IMR-90 (cell line): Measurements from ENCODE around the gene KLF9. TPM values are rescaled to one million over a fixed set of nuclear protein-coding genes. Genes with fewer than 3 reads are reported as not detected.
A peak's percentile ranks its signal among the peaks of the same experiment; 100 is the strongest.

Source experiments
- ATAC-seq: fragments of 200-7000 bp; cut with Tn5 transposase; 2 replicates; pipeline ENCODE4 v1.9.1; 2020; ENCODE audit warnings: low read depth, mild to moderate bottlenecking, moderate library complexity
- BruUV-seq: library from RNA; stranded (reverse); fragments of 400-500 nt; replicated peaks from 2 replicates; lab custom pipeline; 2021; lab: Mats Ljungman, UMichigan
- CTCF ChIA-PET: fragments of 300-600 bp; formaldehyde crosslinking; extraction: SDS; loops from one replicate; lab custom pipeline; 2021; ENCODE audit warnings: antibody characterized with exemption; lab: Yijun Ruan, JAX
- POLR2A ChIA-PET: fragments of 300-600 bp; sonication (Branson Sonifier 250); formaldehyde crosslinking; loops from one replicate; lab custom pipeline; 2022; ENCODE audit warnings: antibody characterized with exemption; ENCODE audit not compliant: unreplicated experiment; lab: Charles Lee
- DNase-seq: peaks from one replicate; pipeline ENCODE4 v3.0.0; 2013
- H2AFZ ChIP-seq: replicated peaks from 2 replicates; pipeline ENCODE3; 2013; ENCODE audit warnings: low read length, mild to moderate bottlenecking; ENCODE audit not compliant: poor library complexity
- H2AK5ac ChIP-seq: 2 replicates; pipeline ENCODE4 v1.6.1; 2013; ENCODE audit warnings: low read depth, low read length, inconsistent platforms
- H2AK9ac ChIP-seq: replicated peaks from 2 replicates; pipeline ENCODE3; 2013; ENCODE audit warnings: mild to moderate bottlenecking, low read depth, low read length, moderate library complexity; ENCODE audit not compliant: poor library complexity
- H2BK120ac ChIP-seq: 2 replicates; pipeline ENCODE4 v1.6.1; 2013; ENCODE audit warnings: low read depth, low read length, inconsistent platforms
- H2BK15ac ChIP-seq: 3 replicates; pipeline ENCODE4 v1.6.1; 2013; ENCODE audit warnings: low read depth, low read length, inconsistent platforms
- H2BK20ac ChIP-seq: 2 replicates; pipeline ENCODE4 v1.6.1; 2013; ENCODE audit warnings: low read depth, mild to moderate bottlenecking, inconsistent platforms, low read length, moderate library complexity
- H2BK5ac ChIP-seq: 2 replicates; pipeline ENCODE4 v1.6.1; 2013; ENCODE audit warnings: mild to moderate bottlenecking, low read depth, low read length, inconsistent platforms; ENCODE audit not compliant: poor library complexity, severe bottlenecking
- H3K14ac ChIP-seq: replicated peaks from 2 replicates; pipeline ENCODE4 v1.6.1; 2013; ENCODE audit warnings: low read depth, low read length, inconsistent platforms
- H3K18ac ChIP-seq: 2 replicates; pipeline ENCODE4 v1.6.1; 2013; ENCODE audit warnings: low read depth, low read length, control low read depth
- H3K23ac ChIP-seq: 2 replicates; pipeline ENCODE4 v1.6.1; 2013; ENCODE audit warnings: low read depth, low read length, inconsistent platforms
- H3K27ac ChIP-seq: 2 replicates; pipeline ENCODE4 v1.5.1; 2013; ENCODE audit warnings: mild to moderate bottlenecking, control low read depth, low read length; ENCODE audit not compliant: insufficient read depth
- H3K27me3 ChIP-seq: 2 replicates; pipeline ENCODE4 v1.6.1; 2013; ENCODE audit warnings: low read length; ENCODE audit not compliant: control insufficient read depth, insufficient read depth
- H3K36me3 ChIP-seq: 2 replicates; pipeline ENCODE4 v1.6.1; 2013; ENCODE audit warnings: low read length, mixed read lengths; ENCODE audit not compliant: control insufficient read depth, insufficient read depth
- H3K4ac ChIP-seq: 2 replicates; pipeline ENCODE4 v1.6.1; 2013; ENCODE audit warnings: low read depth, low read length, inconsistent platforms
- H3K4me1 ChIP-seq: 2 replicates; pipeline ENCODE4 v1.6.1; 2013; ENCODE audit warnings: low read length, mixed read lengths; ENCODE audit not compliant: control insufficient read depth, insufficient read depth
- H3K4me2 ChIP-seq: 2 replicates; pipeline ENCODE4 v1.6.1; 2013; ENCODE audit warnings: low read depth, mild to moderate bottlenecking, control low read depth, low read length, moderate library complexity
- H3K4me3 ChIP-seq: 2 replicates; pipeline ENCODE4 v1.5.1; 2013; ENCODE audit warnings: low read depth, mild to moderate bottlenecking, control low read depth, low read length, moderate library complexity; ENCODE audit not compliant: insufficient read depth
- H3K56ac ChIP-seq: 2 replicates; pipeline ENCODE4 v1.6.1; 2013; ENCODE audit warnings: low read length, inconsistent platforms; ENCODE audit not compliant: insufficient read depth; ENCODE audit errors: extremely low read depth
- H3K79me1 ChIP-seq, 2 experiments: 2 replicates each; pipeline ENCODE4 v1.6.1; 2013; ENCODE audit warnings: low read length in 2 of 2, inconsistent platforms in 1 of 2, low read depth in 1 of 2
- H3K9ac ChIP-seq: 2 replicates; pipeline ENCODE4 v1.6.1; 2013; ENCODE audit warnings: low read depth, low read length, control low read depth
- H3K9me1 ChIP-seq: 2 replicates; pipeline ENCODE4 v1.6.1; 2013; ENCODE audit warnings: low read length, inconsistent platforms; ENCODE audit not compliant: insufficient read depth
- H3K9me3 ChIP-seq: 2 replicates; pipeline ENCODE4 v1.6.1; 2013; ENCODE audit warnings: low read length; ENCODE audit not compliant: control insufficient read depth, insufficient read depth
- H4K20me1 ChIP-seq: 2 replicates; pipeline ENCODE4 v1.6.1; 2013; ENCODE audit warnings: low read length, inconsistent platforms; ENCODE audit not compliant: insufficient read depth
- H4K5ac ChIP-seq: 2 replicates; pipeline ENCODE4 v1.6.1; 2013; ENCODE audit warnings: mild to moderate bottlenecking, low read depth, low read length, control low read depth
- H4K8ac ChIP-seq, 2 experiments: 2 replicates each; pipeline ENCODE4 v1.6.1; 2013; ENCODE audit warnings: low read depth in 2 of 2, low read length in 2 of 2, control low read depth in 1 of 2, inconsistent platforms in 1 of 2
- H4K91ac ChIP-seq: 2 replicates; pipeline ENCODE4 v1.6.1; 2013; ENCODE audit warnings: low read depth, low read length, inconsistent platforms; ENCODE audit not compliant: insufficient read depth
- BHLHE40 ChIP-seq: fragments of 150-350 bp; IDR thresholded peaks from 2 replicates; pipeline ENCODE4 v1.6.1; 2016; ENCODE audit warnings: mild to moderate bottlenecking, low read depth, low read length
- CHD1 ChIP-seq: IDR thresholded peaks from 2 replicates; pipeline ENCODE4 v1.6.1; 2012; ENCODE audit warnings: low read depth, low read length, improper control_type of control experiment
- MAZ ChIP-seq: IDR thresholded peaks from 2 replicates; pipeline ENCODE4 v1.6.1; 2012; ENCODE audit warnings: low read depth, mild to moderate bottlenecking, low read length, improper control_type of control experiment, moderate library complexity, borderline replicate concordance
- MXI1 ChIP-seq: IDR thresholded peaks from 2 replicates; pipeline ENCODE4 v1.6.1; 2012; ENCODE audit warnings: low read depth, mild to moderate bottlenecking, low read length, moderate library complexity, borderline replicate concordance
- NFE2L2 ChIP-seq: fragments of 150-350 bp; IDR thresholded peaks from 2 replicates; pipeline ENCODE4 v1.6.1; 2016; ENCODE audit warnings: low read depth, mild to moderate bottlenecking, low read length
- POLR2A ChIP-seq: IDR thresholded peaks from 2 replicates; pipeline ENCODE4 v1.6.1; 2012; ENCODE audit warnings: mild to moderate bottlenecking, low read depth, low read length
- RCOR1 ChIP-seq: IDR thresholded peaks from 2 replicates; pipeline ENCODE4 v1.6.1; 2012; ENCODE audit warnings: mild to moderate bottlenecking, low read length, improper control_type of control experiment; ENCODE audit not compliant: insufficient replicate concordance
- RFX5 ChIP-seq: IDR thresholded peaks from 2 replicates; pipeline ENCODE4 v1.8.0; 2012; ENCODE audit warnings: low read depth, mild to moderate bottlenecking, low read length, moderate library complexity
- SMC3 ChIP-seq: fragments of 150-350 bp; IDR thresholded peaks from 2 replicates; pipeline ENCODE4 v1.6.1; 2016; ENCODE audit warnings: low read depth, mild to moderate bottlenecking, antibody characterized with exemption, low read length, moderate library complexity
- WGBS, 2 experiments: methylation state at CpG; one replicate each; pipeline versions ENCODE4 v1.1.5 to v1.1.7; 2013; ENCODE audit warnings: missing lambda C conversion rate in 2 of 2; ENCODE audit not compliant: insufficient read length in 1 of 2; ENCODE audit errors: extremely low coverage in 2 of 2; 5-methylcytosine and 5-hydroxymethylcytosine counted together
- dilution Hi-C: fragments of 300-500 bp; cut with HindIII; formaldehyde crosslinking; loops from one replicate; pipeline ENCODE4 v1.14.3; 2018; ENCODE audit warnings: low sequenced_read_pairs; ENCODE audit not compliant: unreplicated experiment
- in situ Hi-C: fragments of 300-500 bp; cut with MboI; formaldehyde crosslinking; loops from 3 replicates; pipeline ENCODE4 v1.14.3; 2019; ENCODE audit warnings: low sequenced_read_pairs, inconsistent platforms, mixed read lengths
- intact Hi-C: fragments of 100-400 bp; cut with micrococcal nuclease; formaldehyde crosslinking; loops from 2 replicates; pipeline ENCODE4 v1.10.0; 2022
- polyA plus RNA-seq, 3 experiments: library from polyadenylated mRNA; depleted of rRNA; stranded (reverse); fragments of >200 nt; gene quantifications; 2 replicates each; pipeline ENCODE4 v1.2.3, GENCODE V29; 2012; ENCODE audit warnings: low replicate concordance in 1 of 3
- total RNA-seq: library from RNA; depleted of rRNA; stranded (reverse); fragments of >200 nt; gene quantifications from 2 replicates; pipeline ENCODE4 v1.2.3, GENCODE V29; 2012
- TF ChIP-seq, protein P1 (sequence below): fragments of 150-350 bp; IDR thresholded peaks from 2 replicates; pipeline ENCODE4 v1.6.1; 2017; ENCODE audit warnings: mild to moderate bottlenecking, antibody characterized with exemption, low read length, low read depth
- TF ChIP-seq, protein P2 (sequence below): conservative IDR thresholded peaks from 2 replicates; pipeline ENCODE4 v1.5.1; 2012; ENCODE audit warnings: mild to moderate bottlenecking, low read depth, low read length, improper control_type of control experiment
- TF ChIP-seq, protein P3 (sequence below): fragments of 150-350 bp; IDR thresholded peaks from 2 replicates; pipeline ENCODE4 v1.6.1; 2016; ENCODE audit warnings: low read depth, mild to moderate bottlenecking, low read length, moderate library complexity, borderline replicate concordance

KLF9 gene
- total and polyA plus RNA-seq, 2 of the 4 experiments (the other 2 are of a cell fraction), result 4.1 to 7.5 TPM

DNA sequence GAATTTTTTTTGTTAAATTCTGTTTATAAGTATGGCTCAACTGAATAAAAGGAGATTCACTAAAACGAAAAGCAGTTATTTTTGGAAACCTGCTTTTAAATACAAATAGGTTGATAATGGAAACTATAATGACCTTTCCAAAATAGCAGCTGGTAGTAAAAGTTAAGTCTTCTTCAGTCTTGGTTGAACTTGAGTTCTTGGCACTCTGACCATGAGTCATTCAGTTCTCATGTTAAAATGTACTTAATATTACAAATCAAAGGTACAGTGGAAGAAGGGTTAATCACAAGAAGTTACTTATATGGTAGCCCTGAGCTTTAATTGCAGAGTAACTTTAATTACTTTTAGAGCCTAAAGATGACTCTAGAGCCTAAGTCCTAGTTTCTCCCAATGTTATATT, 62.1 kb downstream of the KLF9 start:
- intact Hi-C loops, result loop anchor here (5.0 kb wide), 1 partner anchor 130 kb away; no protein-coding TSS in a partner anchor
- peaks cover 2 to 8% of the 10 kb centered on the region in 2 experiments; a peak in 2 of 4 replicates for H3K79me1 ChIP-seq
- H2BK20ac ChIP-seq, result no peak overlapping the region
- no peak overlapping the region for H4K91ac ChIP-seq
- H3K4ac ChIP-seq, result no peak overlapping the region
- H3K4me2 ChIP-seq, result no peak overlapping the region
- H3K9me3 ChIP-seq, result no peaks in the 10 kb centered on the region
- no peaks in the 10 kb centered on the region for H3K27me3 ChIP-seq
- H3K9ac ChIP-seq, result no peak overlapping the region
- POLR2A ChIA-PET, result no interaction called here
- no peak overlapping the region for H3K56ac ChIP-seq
- H3K14ac ChIP-seq, result no peak overlapping the region
- TF ChIP-seq RFX5, result no peak
- TF ChIP-seq, protein P1, sequence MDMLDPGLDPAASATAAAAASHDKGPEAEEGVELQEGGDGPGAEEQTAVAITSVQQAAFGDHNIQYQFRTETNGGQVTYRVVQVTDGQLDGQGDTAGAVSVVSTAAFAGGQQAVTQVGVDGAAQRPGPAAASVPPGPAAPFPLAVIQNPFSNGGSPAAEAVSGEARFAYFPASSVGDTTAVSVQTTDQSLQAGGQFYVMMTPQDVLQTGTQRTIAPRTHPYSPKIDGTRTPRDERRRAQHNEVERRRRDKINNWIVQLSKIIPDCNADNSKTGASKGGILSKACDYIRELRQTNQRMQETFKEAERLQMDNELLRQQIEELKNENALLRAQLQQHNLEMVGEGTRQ, result no peak
- TF ChIP-seq SMC3, result no peak
- TF ChIP-seq RCOR1, result no peak
- TF ChIP-seq POLR2A, result no peak
- TF ChIP-seq MAZ, result no peak
- TF ChIP-seq, protein P2, sequence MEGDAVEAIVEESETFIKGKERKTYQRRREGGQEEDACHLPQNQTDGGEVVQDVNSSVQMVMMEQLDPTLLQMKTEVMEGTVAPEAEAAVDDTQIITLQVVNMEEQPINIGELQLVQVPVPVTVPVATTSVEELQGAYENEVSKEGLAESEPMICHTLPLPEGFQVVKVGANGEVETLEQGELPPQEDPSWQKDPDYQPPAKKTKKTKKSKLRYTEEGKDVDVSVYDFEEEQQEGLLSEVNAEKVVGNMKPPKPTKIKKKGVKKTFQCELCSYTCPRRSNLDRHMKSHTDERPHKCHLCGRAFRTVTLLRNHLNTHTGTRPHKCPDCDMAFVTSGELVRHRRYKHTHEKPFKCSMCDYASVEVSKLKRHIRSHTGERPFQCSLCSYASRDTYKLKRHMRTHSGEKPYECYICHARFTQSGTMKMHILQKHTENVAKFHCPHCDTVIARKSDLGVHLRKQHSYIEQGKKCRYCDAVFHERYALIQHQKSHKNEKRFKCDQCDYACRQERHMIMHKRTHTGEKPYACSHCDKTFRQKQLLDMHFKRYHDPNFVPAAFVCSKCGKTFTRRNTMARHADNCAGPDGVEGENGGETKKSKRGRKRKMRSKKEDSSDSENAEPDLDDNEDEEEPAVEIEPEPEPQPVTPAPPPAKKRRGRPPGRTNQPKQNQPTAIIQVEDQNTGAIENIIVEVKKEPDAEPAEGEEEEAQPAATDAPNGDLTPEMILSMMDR, result no peak
- TF ChIP-seq CHD1, result no peak
- TF ChIP-seq, protein P3, sequence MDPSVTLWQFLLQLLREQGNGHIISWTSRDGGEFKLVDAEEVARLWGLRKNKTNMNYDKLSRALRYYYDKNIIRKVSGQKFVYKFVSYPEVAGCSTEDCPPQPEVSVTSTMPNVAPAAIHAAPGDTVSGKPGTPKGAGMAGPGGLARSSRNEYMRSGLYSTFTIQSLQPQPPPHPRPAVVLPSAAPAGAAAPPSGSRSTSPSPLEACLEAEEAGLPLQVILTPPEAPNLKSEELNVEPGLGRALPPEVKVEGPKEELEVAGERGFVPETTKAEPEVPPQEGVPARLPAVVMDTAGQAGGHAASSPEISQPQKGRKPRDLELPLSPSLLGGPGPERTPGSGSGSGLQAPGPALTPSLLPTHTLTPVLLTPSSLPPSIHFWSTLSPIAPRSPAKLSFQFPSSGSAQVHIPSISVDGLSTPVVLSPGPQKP, result no peak
- no peak for TF ChIP-seq MXI1
- TF ChIP-seq NFE2L2, result no peak
- TF ChIP-seq BHLHE40, result no peak
- no CpG with 5 or more reads among the region's 1 CpG for WGBS, 2 experiments
- H3K4me3 ChIP-seq, result no peak overlapping the region
- no peak overlapping the region for H2AFZ ChIP-seq
- BruUV-seq, result no TSS peak
- dilution Hi-C loops, result no loop called here
- no peak overlapping the region for H2BK120ac ChIP-seq
- in situ Hi-C loops, result loop anchor here (5.0 kb wide), 1 partner anchor 55 kb away; no protein-coding TSS in a partner anchor
- H3K23ac ChIP-seq, result no peak overlapping the region
- no peak overlapping the region for H2BK15ac ChIP-seq
- ATAC-seq, result no peak
- H4K8ac ChIP-seq, result no peak overlapping the region
- H3K27ac ChIP-seq, result no peak overlapping the region
- no peak overlapping the region for H2BK5ac ChIP-seq
- H3K4me1 ChIP-seq, result no peaks in the 10 kb centered on the region
- no peaks in the 10 kb centered on the region for H3K9me1 ChIP-seq
- H2AK9ac ChIP-seq, result no peak overlapping the region
- CTCF ChIA-PET, result interaction anchor here (0.9 kb wide), 1 partner anchor 247 kb away, joined by 3 read pairs; no protein-coding TSS in a partner anchor
- peaks cover 23% of the 10 kb centered on the region for H3K36me3 ChIP-seq
- DNase-seq, result peak; percentile 81
- H4K5ac ChIP-seq, result no peak overlapping the region
- H2AK5ac ChIP-seq, result no peak overlapping the region
- H3K18ac ChIP-seq, result no peak overlapping the region
- no peaks in the 10 kb centered on the region for H4K20me1 ChIP-seq
